Mesenteric fat pad (tissue), 1 donor: ENCODE measurements around the gene STXBP1. TPM values are rescaled to one million over a fixed set of nuclear protein-coding genes. Genes with fewer than 3 reads are reported as not detected.
"Not testable (repeated sequence)": the region's sequence is repeated elsewhere in the genome, so short reads cannot be mapped to it uniquely, and the experiment has no call there.

Source experiments
- DNase-seq: peaks from one replicate; pipeline ENCODE4 v3.0.0-alpha.2; 2020; ENCODE audit warnings: low spot score
- total RNA-seq: library from RNA; stranded (reverse); fragmentation: NEBNext Ultra II Directional; extraction: Animal tissue kit (Norgen Biotek cat#: 25700); gene quantifications from one replicate; pipeline ENCODE4 v1.2.1, GENCODE V29; 2021
- donor health status: DM: yes; HTN: yes; CAD: no.

Gene STXBP1
- total RNA-seq, 1 donor from 2014 or later = 77.0 TPM

DNA sequence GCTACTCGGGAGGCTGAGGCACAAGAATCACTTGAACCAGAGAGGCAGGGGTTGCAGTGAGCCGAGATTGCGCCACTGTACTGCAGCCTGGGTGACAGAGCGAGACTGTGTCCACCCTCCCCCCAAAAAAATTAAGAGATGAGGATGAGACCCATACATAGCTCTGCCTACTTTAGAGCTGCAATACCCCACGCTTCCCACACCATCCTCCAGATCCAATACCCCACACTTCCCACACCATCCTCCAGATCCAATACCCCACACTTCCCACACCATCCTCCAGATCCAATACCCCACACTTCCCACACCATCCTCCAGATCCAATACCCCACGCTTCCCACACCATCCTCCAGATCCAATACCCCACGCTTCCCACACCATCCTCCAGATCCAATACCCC, 34.9 kb upstream of the STXBP1 start:
- DNase-seq = not testable (repeated sequence)

GRCh38 chr9:127578627-127578951, 33.5 kb upstream of the STXBP1 start:
- DNase-seq = no peak

GRCh38 chr9:127578952-127579853, 32.9 kb upstream of the STXBP1 start:
- DNase-seq = peak; percentile 95

DNA sequence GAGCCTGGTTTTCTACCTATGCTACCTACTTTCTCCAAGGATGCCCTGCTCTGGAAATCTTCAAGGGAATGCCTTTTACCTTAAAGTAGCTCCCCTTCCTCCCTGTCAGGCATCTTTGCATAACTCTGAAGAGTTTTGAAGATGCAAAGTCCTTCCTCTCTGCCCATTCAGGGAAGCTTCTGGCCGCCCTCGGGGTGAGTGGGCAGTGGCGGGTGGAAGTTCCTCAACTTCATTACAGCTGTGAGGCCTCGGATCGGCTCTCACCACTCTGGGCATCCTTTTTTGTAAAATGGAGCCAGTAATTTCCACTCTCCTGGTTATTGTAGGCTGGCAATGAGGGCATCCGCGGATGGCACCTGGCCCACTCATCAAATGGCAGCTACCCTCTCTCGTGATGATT, 31.7 kb upstream of the STXBP1 start:
- DNase-seq = no peak

GRCh38 chr9:127580879-127581475, 31.1 kb upstream of the STXBP1 start:
- DNase-seq = no peak

- DNase-seq = not testable (repeated sequence)
These were observed 27.6 kb upstream of the STXBP1 start for GRCh38 chr9:127584474-127584805.

DNA sequence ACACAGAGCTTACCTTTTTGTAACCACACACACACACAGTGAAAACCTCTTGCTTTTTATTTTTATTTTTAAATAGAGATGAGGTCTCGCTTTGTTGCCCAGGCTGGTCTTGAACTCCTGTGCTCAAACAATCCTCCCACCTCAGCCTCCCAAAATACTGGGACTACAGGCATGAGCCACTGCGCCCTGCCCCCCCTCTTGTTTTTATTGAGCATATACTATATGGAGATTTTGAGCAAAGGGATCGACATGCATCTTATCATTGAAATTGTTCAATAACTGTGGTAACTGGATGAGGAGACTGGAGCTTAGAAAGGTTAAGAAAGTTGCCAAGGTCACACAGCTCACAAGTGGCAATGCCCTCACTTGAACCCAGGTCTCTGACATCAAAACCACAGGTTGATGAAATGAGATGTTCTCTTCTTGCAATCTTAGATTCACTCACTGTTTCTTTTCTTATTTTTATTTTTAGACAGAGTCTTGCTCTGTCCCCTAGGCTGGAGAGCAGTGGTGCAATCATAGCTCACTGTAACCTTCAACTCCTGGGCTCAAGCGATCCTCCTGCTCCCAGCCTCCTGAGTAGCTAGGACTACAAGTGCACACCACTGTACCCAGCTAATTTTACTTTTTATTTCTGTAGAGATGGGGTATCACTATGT, 26.8 kb upstream of the STXBP1 start:
- no peak for DNase-seq

DNA sequence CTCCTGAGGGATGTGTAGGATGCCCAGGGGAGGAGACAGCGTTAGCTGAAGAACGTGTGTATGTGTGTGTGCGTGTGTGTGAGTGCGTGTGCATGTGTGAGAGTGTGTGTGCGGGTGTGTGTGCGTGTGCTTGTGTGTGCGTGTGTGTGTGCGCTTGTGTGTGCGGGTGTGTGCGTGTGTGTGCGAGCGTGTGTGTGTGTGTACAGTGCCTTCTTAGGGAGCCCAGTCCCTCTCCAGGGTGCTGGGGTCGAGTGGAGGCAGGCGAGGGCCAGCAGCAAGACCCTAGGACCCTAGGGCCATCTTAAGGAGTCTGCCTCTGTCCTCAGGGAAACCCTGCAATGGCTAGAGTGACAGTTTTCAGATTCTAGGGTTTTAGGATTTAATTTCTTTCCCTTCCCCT, 26.0 kb upstream of the STXBP1 start:
- DNase-seq = no peak

GRCh38 chr9:127586537-127586936, 25.5 kb upstream of the STXBP1 start:
- peak; percentile 90 for DNase-seq

DNA sequence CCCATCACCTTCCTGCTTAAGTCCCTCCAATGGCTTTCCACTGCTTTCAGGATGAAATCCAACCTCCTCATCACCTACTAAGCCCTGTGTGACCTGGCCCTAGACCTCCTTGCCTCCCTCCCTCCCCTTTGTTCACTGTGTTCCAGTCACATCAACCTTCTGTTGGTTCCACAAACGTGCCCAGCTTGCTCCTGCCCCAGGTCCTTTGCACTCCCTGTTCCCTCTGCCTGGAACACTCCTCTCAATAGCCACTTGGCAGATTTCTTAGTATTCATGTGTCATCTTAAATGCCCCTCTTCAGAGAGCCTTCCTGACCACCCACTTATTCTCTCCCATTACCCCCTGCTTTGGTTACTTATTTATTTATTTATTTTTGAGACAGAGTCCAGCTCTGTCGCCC, 24.1 kb upstream of the STXBP1 start:
- no peak for DNase-seq

- DNase-seq = no peak
These were observed 23.2 kb upstream of the STXBP1 start for GRCh38 chr9:127588740-127589506.

GRCh38 chr9:127589955-127590370, 22.1 kb upstream of the STXBP1 start:
- no peak for DNase-seq

GRCh38 chr9:127595611-127596010, 16.5 kb upstream of the STXBP1 start:
- DNase-seq = no peak

- DNase-seq = no peak
These were observed 13.1 kb upstream of the STXBP1 start for GRCh38 chr9:127598839-127599549.

DNA sequence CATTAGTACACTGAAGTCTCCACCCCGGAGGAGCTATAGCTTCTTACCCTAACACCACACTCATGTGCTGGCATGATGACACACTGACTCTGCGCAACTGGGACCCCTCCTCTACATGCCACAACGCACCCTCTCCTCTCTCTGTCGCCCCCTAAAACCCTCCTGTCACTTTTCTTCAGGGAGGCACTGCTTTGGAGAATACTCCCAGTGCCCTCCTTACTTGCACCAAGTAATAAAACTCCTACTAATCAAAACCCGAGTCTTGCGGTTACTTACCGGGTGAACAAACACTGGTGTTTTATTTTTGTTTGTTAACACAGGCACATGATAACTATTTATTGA, 12.6 kb upstream of the STXBP1 start:
- no peak for DNase-seq

DNA sequence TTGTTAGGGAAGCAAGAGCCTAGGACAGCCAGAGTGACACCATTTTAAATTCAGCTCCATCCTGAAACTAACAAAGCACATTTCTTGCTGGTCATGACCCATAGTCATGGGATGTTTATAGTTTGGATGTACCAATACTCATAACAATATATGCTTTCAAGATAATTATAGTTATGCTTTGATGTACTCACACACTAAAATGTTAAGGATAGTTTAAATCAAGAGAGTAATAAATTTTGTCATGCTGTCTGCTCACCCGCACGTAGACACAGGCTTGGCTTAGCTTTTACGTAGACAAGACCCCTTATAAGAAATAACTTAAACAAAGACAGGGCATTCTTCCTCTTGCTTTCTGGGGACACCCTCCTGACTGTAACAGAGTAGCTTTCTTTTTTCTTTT, 8.9 kb upstream of the STXBP1 start:
- DNase-seq = no peak

DNA sequence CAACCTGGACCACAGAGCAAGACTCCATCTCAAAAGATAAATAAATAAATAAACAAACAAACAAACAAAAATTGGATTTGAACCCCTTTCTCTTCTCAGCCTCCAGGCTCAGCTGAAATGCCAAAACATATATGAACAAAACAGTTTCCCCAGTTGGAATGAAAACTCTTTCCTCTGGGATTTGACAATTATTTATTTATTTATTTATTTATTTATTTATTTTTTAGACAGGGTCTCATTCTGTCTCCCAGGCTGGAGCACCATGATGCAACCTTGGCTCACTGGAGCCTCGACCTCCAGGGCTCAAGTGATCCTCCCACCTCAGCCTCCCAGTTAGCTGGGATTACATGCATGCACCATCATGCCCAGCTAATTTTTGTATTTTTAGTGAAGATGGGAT, 6.0 kb upstream of the STXBP1 start:
- no peak for DNase-seq

GRCh38 chr9:127608104-127608966, 3.7 kb upstream of the STXBP1 start:
- no peak for DNase-seq

- DNase-seq = no peak
These were observed 526 bp upstream of the STXBP1 start for GRCh38 chr9:127611603-127611898.

DNA sequence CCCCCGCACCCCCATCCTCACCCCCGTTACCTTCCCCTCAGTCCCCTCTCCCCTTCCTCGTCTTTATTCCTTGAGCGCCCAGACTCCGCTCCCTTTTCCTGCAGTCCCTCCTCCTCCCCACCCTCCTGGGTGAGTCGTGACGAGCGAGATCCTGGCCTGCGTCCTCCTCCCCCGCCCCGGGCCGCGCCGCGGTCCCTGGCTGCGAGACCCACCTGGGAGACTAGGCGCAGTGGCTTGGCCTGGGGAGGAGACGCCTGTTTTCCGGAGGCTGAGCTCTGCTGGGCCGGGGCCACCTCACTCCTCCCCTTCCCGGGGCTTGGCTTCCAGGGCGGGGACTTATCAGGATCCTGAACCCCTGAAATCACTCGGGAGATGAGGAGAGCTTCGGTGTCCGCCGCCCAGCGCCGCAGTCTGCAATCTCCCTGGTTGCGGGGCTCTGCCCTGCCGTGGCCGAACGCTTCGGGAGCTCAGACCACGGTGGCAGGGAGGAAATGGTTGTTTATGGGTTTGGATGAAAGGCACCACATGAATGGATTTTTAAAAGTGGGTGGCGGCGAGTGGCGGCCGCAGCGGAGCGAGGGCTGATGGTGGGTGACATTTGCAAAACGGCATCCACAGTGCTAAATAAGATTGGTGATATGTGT, 984 bp downstream of the STXBP1 start:
- DNase-seq = peak; percentile 93
